A549 (cell line): Measurements from ENCODE around the gene MAPKAPK3. TPM values are rescaled to one million over a fixed set of nuclear protein-coding genes. Genes with fewer than 3 reads are reported as not detected.

Source experiments
- ATAC-seq, 2 experiments: fragments of 200-7000 bp in 1 of 2; fragments of >200 bp in 1 of 2; cut with Nextera tagmentation in 1 of 2; cut with Tn5 transposase in 1 of 2; 3 replicates each; pipeline versions ENCODE4 v1.8.0 to v1.9.1; 2018 to 2020; ENCODE audit warnings: mild to moderate bottlenecking in 1 of 2, moderate library complexity in 1 of 2
- CTCF ChIA-PET: fragments of 300-600 bp; sonication (Branson Sonifier 250); formaldehyde crosslinking; extraction: SDS; loops from one replicate; lab custom pipeline; 2021; ENCODE audit warnings: antibody characterized with exemption, inconsistent platforms; lab: Yijun Ruan, JAX
- POLR2A ChIA-PET: fragments of 350-600 bp; formaldehyde crosslinking; extraction: SDS; loops from one replicate; lab custom pipeline; 2021; ENCODE audit warnings: antibody characterized with exemption, inconsistent platforms; lab: Yijun Ruan, JAX
- DNase-seq, 2 experiments: peaks; one replicate each; pipeline versions ENCODE4 v3.0.0 to v3.0.0-alpha.2; 2011 to 2016; ENCODE audit warnings: low read depth in 1 of 2, low spot score in 1 of 2
- FAIRE-seq: peaks from 2 replicates; lab custom pipeline; 2011; peaks lifted over from hg19 to GRCh38; lab: Jason Lieb, UNC
- H3K27ac ChIP-seq, 2 experiments: fragments of >200 bp; sonication (Bioruptor Twin); formaldehyde crosslinking; 3 replicates each; pipeline ENCODE4 v1.5.1; 2016 to 2017
- H3K4me1 ChIP-seq: fragments of >200 bp; sonication (Bioruptor Twin); formaldehyde crosslinking; 3 replicates; pipeline ENCODE4 v1.6.1; 2016
- H3K4me2 ChIP-seq: fragments of >200 bp; sonication (Bioruptor Twin); formaldehyde crosslinking; 3 replicates; pipeline ENCODE4 v1.6.1; 2016
- H3K4me3 ChIP-seq: fragments of >200 bp; sonication (Bioruptor Twin); formaldehyde crosslinking; 3 replicates; pipeline ENCODE4 v1.5.1; 2016
- H3K9me3 ChIP-seq: fragments of >200 bp; sonication (Bioruptor Twin); formaldehyde crosslinking; 3 replicates; pipeline ENCODE4 v1.6.1; 2016
- ATOH8 ChIP-seq: fragments of 250-450 bp; sonication (Bioruptor Pico); IDR thresholded peaks from 2 replicates; pipeline ENCODE4 v1.5.0; 2020; ENCODE audit warnings: low read depth, mild to moderate bottlenecking, moderate library complexity
- CBX2 ChIP-seq: fragments of 200-600 bp; sonication (generic); IDR thresholded peaks from 2 replicates; pipeline ENCODE4 v1.6.1; 2016; ENCODE audit warnings: low read depth, mild to moderate bottlenecking, borderline replicate concordance
- GATA3 ChIP-seq: IDR thresholded peaks from 2 replicates; pipeline ENCODE4 v1.6.1; 2012; ENCODE audit warnings: borderline replicate concordance
- HES2 ChIP-seq: fragments of >200 bp; sonication (Bioruptor Twin); formaldehyde crosslinking; IDR thresholded peaks from 2 replicates; pipeline ENCODE4 v1.6.1; 2016
- HMGXB4 ChIP-seq: fragments of 250-450 bp; sonication (Bioruptor Pico); IDR thresholded peaks from 2 replicates; pipeline ENCODE4 v1.5.0; 2021; ENCODE audit warnings: mild to moderate bottlenecking, moderate library complexity, borderline replicate concordance
- JUNB ChIP-seq: fragments of >200 bp; sonication (Bioruptor Twin); formaldehyde crosslinking; IDR thresholded peaks from 2 replicates; pipeline ENCODE4 v1.6.1; 2016
- KDM1A ChIP-seq: fragments of 200-600 bp; sonication (generic); IDR thresholded peaks from 2 replicates; pipeline ENCODE4 v1.6.1; 2016; ENCODE audit warnings: low read depth, mild to moderate bottlenecking
- KDM5A ChIP-seq: fragments of 200-600 bp; sonication (generic); IDR thresholded peaks from 2 replicates; pipeline ENCODE4 v1.6.1; 2016; ENCODE audit warnings: antibody characterized with exemption, mild to moderate bottlenecking
- MAX ChIP-seq: IDR thresholded peaks from 2 replicates; pipeline ENCODE4 v1.6.1; 2012
- MYC ChIP-seq: IDR thresholded peaks from 2 replicates; pipeline ENCODE4 v1.6.1; 2012; ENCODE audit warnings: mild to moderate bottlenecking, inconsistent platforms, low read length, improper control_type of control experiment, borderline replicate concordance
- NPAS2 ChIP-seq: fragments of 250-450 bp; sonication (Bioruptor Pico); IDR thresholded peaks from 2 replicates; pipeline ENCODE4 v1.8.0; 2022; ENCODE audit warnings: mild to moderate bottlenecking, moderate library complexity, borderline replicate concordance
- NR3C1 ChIP-seq: fragments of >200 bp; sonication (Bioruptor Twin); formaldehyde crosslinking; IDR thresholded peaks from 3 replicates; pipeline ENCODE4 v1.6.1; 2017
- PHF8 ChIP-seq: fragments of 200-600 bp; sonication (generic); IDR thresholded peaks from 2 replicates; pipeline ENCODE4 v1.6.1; 2016; ENCODE audit warnings: low read depth, mild to moderate bottlenecking, antibody characterized with exemption, moderate library complexity, borderline replicate concordance
- RAD21 ChIP-seq, 2 experiments: fragments of >200 bp in 1 of 2; sonication (Bioruptor Twin) in 1 of 2; formaldehyde crosslinking in 1 of 2; IDR thresholded peaks in 1 of 2; conservative IDR thresholded peaks in 1 of 2; 2 replicates in 1 of 2; 3 replicates in 1 of 2; pipeline ENCODE4 v1.6.1; 2012 to 2018; ENCODE audit warnings: inconsistent platforms in 1 of 2
- RCOR1 ChIP-seq: fragments of 150-350 bp; IDR thresholded peaks from 2 replicates; pipeline ENCODE4 v1.6.1; 2014; ENCODE audit warnings: antibody characterized with exemption, low read length, low read depth
- SMC3 ChIP-seq: fragments of >200 bp; sonication (Bioruptor Twin); formaldehyde crosslinking; IDR thresholded peaks from 3 replicates; pipeline ENCODE4 v1.6.1; 2018; ENCODE audit warnings: inconsistent platforms
- SREBF2 ChIP-seq: fragments of 450-650 bp; IDR thresholded peaks from 2 replicates; pipeline ENCODE4 v1.6.1; 2014; ENCODE audit warnings: mild to moderate bottlenecking, moderate library complexity
- USF2 ChIP-seq: fragments of 450-650 bp; IDR thresholded peaks from 2 replicates; pipeline ENCODE4 v1.6.1; 2014; ENCODE audit warnings: antibody characterized with exemption
- ZC3H11A ChIP-seq: fragments of 450-650 bp; IDR thresholded peaks from 2 replicates; pipeline ENCODE4 v1.6.1; 2014; ENCODE audit warnings: antibody characterized with exemption, mild to moderate bottlenecking
- ZFP36 ChIP-seq: fragments of 450-650 bp; IDR thresholded peaks from 2 replicates; pipeline ENCODE4 v1.6.1; 2014; ENCODE audit warnings: borderline replicate concordance; ENCODE audit not compliant: partially characterized antibody
- ZNF302 ChIP-seq: fragments of 250-450 bp; sonication (Bioruptor Pico); IDR thresholded peaks from 2 replicates; pipeline ENCODE4 v1.9.0; 2021; ENCODE audit warnings: inconsistent platforms, mild to moderate bottlenecking, moderate library complexity
- WGBS: methylation state at CpG from one replicate; pipeline ENCODE4 v1.1.6; 2017; ENCODE audit errors: missing lambda C conversion rate; 5-methylcytosine and 5-hydroxymethylcytosine counted together
- polyA plus RNA-seq, 4 experiments: library from polyadenylated mRNA; depleted of rRNA in 3 of 4; stranded (reverse); fragments of >200 nt; fragmentation: RNase III in 1 of 4; extraction: RNeasy Plus Mini Kit Qiagen cat#74134 plus additional on column Dnase treatment in 1 of 4; gene quantifications; 2 replicates in 3 of 4; 3 replicates in 1 of 4; pipeline ENCODE4 v1.2.3, GENCODE V29; 2011 to 2017

MAPKAPK3 gene
- polyA plus RNA-seq, 2 of the 4 experiments (the other 2 are of a cell fraction) = 14.6 to 16.5 TPM

- FAIRE-seq (no peak), DNase-seq (no peak), ATAC-seq (no peak; a peak in 1 of 6 replicates)
- H3K4me3 ChIP-seq = no peak overlapping the region
- ChIA-PET POLR2A (no interaction called here), CTCF (interaction anchor here (1.1 to 3.1 kb wide), 5 partner anchors 16 to 27 kb away, joined by 3 to 17 read pairs (median 13); no protein-coding TSS in a partner anchor)
- no peaks in the 10 kb centered on the region for H3K9me3 ChIP-seq
- no peak overlapping the region for H3K27ac ChIP-seq
- H3K4me1 ChIP-seq = peaks cover 14% of the 10 kb centered on the region
- TF ChIP-seq KDM5A = no peak
- no peak for TF ChIP-seq ZFP36
- no peak for TF ChIP-seq NR3C1
- no peak for TF ChIP-seq MYC
- no peak for TF ChIP-seq NPAS2
- TF ChIP-seq MAX = no peak
- no peak for TF ChIP-seq RAD21 (conservative IDR thresholded peaks at IDR 0.05 in 1 of 2, IDR thresholded peaks at IDR 0.05 in 1 of 2)
- no peak for TF ChIP-seq JUNB
- no peak for TF ChIP-seq PHF8
- no peak for TF ChIP-seq GATA3
- 84% methylated on average over 14 of the region's 17 CpGs for WGBS
- no peak overlapping the region for H3K4me2 ChIP-seq
Measured at GRCh38 chr3:50587806-50588758, 28.9 kb upstream of the MAPKAPK3 start.

- WGBS = 77% methylated on average over 4 of the region's 4 CpGs
- no peak for DNase-seq
- Histone ChIP-seq H3K4me3 (no peak overlapping the region), H3K4me2 (no peak overlapping the region), H3K9me3 (no peaks in the 10 kb centered on the region), H3K4me1 (peaks cover 14% of the 10 kb centered on the region), H3K27ac (no peak overlapping the region)
- ChIA-PET CTCF (interaction anchor here (1.1 to 3.1 kb wide), 3 partner anchors 17 to 26 kb away, joined by 3 to 17 read pairs (median 14); no protein-coding TSS in a partner anchor), POLR2A (interaction anchor here (1.3 kb wide), 1 partner anchor 12 kb away, joined by 5 read pairs; no protein-coding TSS in a partner anchor)
- ATAC-seq = no peak
- TF ChIP-seq ZC3H11A = no peak
- no peak for TF ChIP-seq ZNF302 (CRISPR knock-in tag)
- no peak for TF ChIP-seq JUNB
- TF ChIP-seq HMGXB4 (CRISPR knock-in tag) = no peak
- no peak for TF ChIP-seq NPAS2
- no peak for TF ChIP-seq CBX2
- no peak for TF ChIP-seq SREBF2
- no peak for TF ChIP-seq RCOR1
- TF ChIP-seq HES2 = no peak
- no peak for TF ChIP-seq USF2
- no peak for TF ChIP-seq SMC3
- no peak for TF ChIP-seq ATOH8 (CRISPR knock-in tag)
- no peak for TF ChIP-seq KDM1A
- FAIRE-seq = no peak
Measured at GRCh38 chr3:50588759-50589433, 28.1 kb upstream of the MAPKAPK3 start.
